Neural cell (in vitro differentiated cells): ENCODE measurements around the gene PFDN2.

Source experiments
- EP300 ChIP-seq: fragments of 450-650 bp; conservative IDR thresholded peaks from 2 replicates; pipeline ENCODE4 v1.6.1; 2014; ENCODE audit warnings: antibody characterized with exemption, mild to moderate bottlenecking, moderate library complexity; ENCODE audit not compliant: poor library complexity, severe bottlenecking
- TF ChIP-seq, protein P1 (sequence below): fragments of 450-650 bp; IDR thresholded peaks from 2 replicates; pipeline ENCODE4 v1.5.1; 2014; ENCODE audit warnings: antibody characterized with exemption, mild to moderate bottlenecking, moderate library complexity; ENCODE audit not compliant: poor library complexity, severe bottlenecking

DNA sequence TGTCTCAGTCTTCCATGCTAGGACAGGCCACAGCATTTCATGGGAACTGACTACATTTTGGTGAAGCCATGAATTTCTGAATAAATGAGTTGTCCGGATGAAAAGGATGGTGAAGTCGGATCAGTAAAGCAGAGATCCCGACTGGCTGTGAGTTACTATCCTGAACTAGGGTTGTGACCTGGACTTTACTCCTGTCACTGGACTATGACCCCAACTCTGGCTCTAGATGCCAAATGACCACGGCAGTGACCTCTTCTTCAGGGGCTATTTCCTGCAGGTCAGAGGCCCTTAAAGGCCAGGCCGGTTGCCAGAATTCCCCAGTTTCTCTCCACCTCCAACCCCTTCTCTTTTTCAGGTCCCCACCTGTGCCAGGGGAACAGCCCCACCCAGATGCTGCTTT is 26.7 kb downstream of the PFDN2 start:
- TF ChIP-seq, protein P1, sequence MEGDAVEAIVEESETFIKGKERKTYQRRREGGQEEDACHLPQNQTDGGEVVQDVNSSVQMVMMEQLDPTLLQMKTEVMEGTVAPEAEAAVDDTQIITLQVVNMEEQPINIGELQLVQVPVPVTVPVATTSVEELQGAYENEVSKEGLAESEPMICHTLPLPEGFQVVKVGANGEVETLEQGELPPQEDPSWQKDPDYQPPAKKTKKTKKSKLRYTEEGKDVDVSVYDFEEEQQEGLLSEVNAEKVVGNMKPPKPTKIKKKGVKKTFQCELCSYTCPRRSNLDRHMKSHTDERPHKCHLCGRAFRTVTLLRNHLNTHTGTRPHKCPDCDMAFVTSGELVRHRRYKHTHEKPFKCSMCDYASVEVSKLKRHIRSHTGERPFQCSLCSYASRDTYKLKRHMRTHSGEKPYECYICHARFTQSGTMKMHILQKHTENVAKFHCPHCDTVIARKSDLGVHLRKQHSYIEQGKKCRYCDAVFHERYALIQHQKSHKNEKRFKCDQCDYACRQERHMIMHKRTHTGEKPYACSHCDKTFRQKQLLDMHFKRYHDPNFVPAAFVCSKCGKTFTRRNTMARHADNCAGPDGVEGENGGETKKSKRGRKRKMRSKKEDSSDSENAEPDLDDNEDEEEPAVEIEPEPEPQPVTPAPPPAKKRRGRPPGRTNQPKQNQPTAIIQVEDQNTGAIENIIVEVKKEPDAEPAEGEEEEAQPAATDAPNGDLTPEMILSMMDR = no peak
- no peak for TF ChIP-seq EP300
